Liver (tissue), 9 donors: Measurements from ENCODE around the gene THSD4. TPM values are rescaled to one million over a fixed set of nuclear protein-coding genes. Genes with fewer than 3 reads are reported as not detected.

Source experiments
- DNase-seq: peaks from one replicate; pipeline ENCODE4 v3.0.0-alpha.2; 2017; ENCODE audit warnings: low spot score
- H3K27ac ChIP-seq, 2 donors: one replicate each; pipeline ENCODE4 v1.7.0; 2013; ENCODE audit warnings: inconsistent platforms in 2 of 2, low read length in 2 of 2, control low read depth in 1 of 2, low read depth in 1 of 2, mild to moderate bottlenecking in 1 of 2
- H3K27me3 ChIP-seq, 4 donors: one replicate each; pipeline versions ENCODE4 v1.6.1 to v1.7.0; 2013; ENCODE audit warnings: low read length in 3 of 4, inconsistent platforms in 1 of 4, mild to moderate bottlenecking in 1 of 4, moderate library complexity in 1 of 4; ENCODE audit not compliant: control insufficient read depth in 4 of 4, insufficient read depth in 4 of 4
- H3K36me3 ChIP-seq, 4 donors: one replicate each; pipeline versions ENCODE4 v1.6.1 to v1.7.0; 2013; ENCODE audit warnings: low read length in 3 of 4, mild to moderate bottlenecking in 3 of 4, low read depth in 1 of 4, moderate library complexity in 1 of 4; ENCODE audit not compliant: control insufficient read depth in 4 of 4, insufficient read depth in 3 of 4
- H3K4me1 ChIP-seq, 4 donors: one replicate each; pipeline versions ENCODE4 v1.6.1 to v1.7.0; 2013; ENCODE audit warnings: low read length in 3 of 4, mild to moderate bottlenecking in 3 of 4, moderate library complexity in 1 of 4; ENCODE audit not compliant: control insufficient read depth in 4 of 4, insufficient read depth in 4 of 4
- H3K4me3 ChIP-seq, 3 donors: one replicate each; pipeline versions ENCODE4 v1.6.1 to v1.7.0; 2013; ENCODE audit warnings: low read length in 3 of 3, control low read depth in 1 of 3, low read depth in 1 of 3, mild to moderate bottlenecking in 1 of 3
- H3K9ac ChIP-seq, 2 donors: one replicate each; pipeline ENCODE4 v1.7.0; 2013; ENCODE audit warnings: low read length in 2 of 2, mild to moderate bottlenecking in 2 of 2, moderate library complexity in 2 of 2, control low read depth in 1 of 2, low read depth in 1 of 2
- H3K9me3 ChIP-seq, 4 donors: one replicate each; pipeline versions ENCODE4 v1.6.1 to v1.7.0; 2013; ENCODE audit warnings: low read length in 3 of 4; ENCODE audit not compliant: control insufficient read depth in 4 of 4
- ATF3 ChIP-seq: IDR thresholded peaks from 2 replicates; pipeline ENCODE4 v1.6.1; 2016; ENCODE audit warnings: antibody characterized with exemption
- CTCF ChIP-seq: fragments of 150-350 bp; IDR thresholded peaks from 2 replicates; pipeline ENCODE4 v1.5.1; 2017; ENCODE audit warnings: improper control_type of control experiment, low read depth, low read length; ENCODE audit not compliant: missing input control
- EGR1 ChIP-seq, 2 donors: IDR thresholded peaks; 2 replicates each; pipeline ENCODE4 v1.6.1; 2016 to 2018; ENCODE audit warnings: antibody characterized with exemption in 2 of 2, low read depth in 2 of 2
- FOXA2 ChIP-seq: IDR thresholded peaks from 2 replicates; pipeline ENCODE4 v1.6.1; 2016; ENCODE audit warnings: antibody characterized with exemption
- GABPA ChIP-seq, 2 donors: IDR thresholded peaks in 1 of 2; conservative IDR thresholded peaks in 1 of 2; 2 replicates each; pipeline ENCODE4 v1.6.1; 2016; ENCODE audit warnings: antibody characterized with exemption in 2 of 2, mild to moderate bottlenecking in 1 of 2, moderate library complexity in 1 of 2
- HNF4G ChIP-seq: IDR thresholded peaks from 2 replicates; pipeline ENCODE4 v1.6.1; 2016; ENCODE audit warnings: antibody characterized with exemption
- JUND ChIP-seq, 2 donors: IDR thresholded peaks; 2 replicates each; pipeline ENCODE4 v1.6.1; 2016; ENCODE audit warnings: antibody characterized with exemption in 2 of 2
- MAX ChIP-seq: IDR thresholded peaks from 2 replicates; pipeline ENCODE4 v1.6.1; 2016; ENCODE audit warnings: antibody characterized with exemption
- NR2F2 ChIP-seq: IDR thresholded peaks from 2 replicates; pipeline ENCODE4 v1.6.1; 2016; ENCODE audit warnings: antibody characterized with exemption
- RAD21 ChIP-seq, 2 donors: IDR thresholded peaks; 2 replicates each; pipeline ENCODE4 v1.6.1; 2016; ENCODE audit warnings: antibody characterized with exemption in 2 of 2, mild to moderate bottlenecking in 2 of 2
- REST ChIP-seq: IDR thresholded peaks from 2 replicates; pipeline ENCODE4 v1.6.1; 2016; ENCODE audit warnings: antibody characterized with exemption, mild to moderate bottlenecking
- RXRA ChIP-seq, 2 donors: IDR thresholded peaks; 2 replicates each; pipeline ENCODE4 v1.6.1; 2017 to 2018; ENCODE audit warnings: antibody characterized with exemption in 2 of 2, mild to moderate bottlenecking in 1 of 2
- SP1 ChIP-seq: IDR thresholded peaks from 2 replicates; pipeline ENCODE4 v1.6.1; 2018; ENCODE audit warnings: antibody characterized with exemption, mild to moderate bottlenecking
- TAF1 ChIP-seq: conservative IDR thresholded peaks from 2 replicates; pipeline ENCODE4 v1.6.1; 2016; ENCODE audit warnings: antibody characterized with exemption, mild to moderate bottlenecking
- YY1 ChIP-seq: IDR thresholded peaks from 2 replicates; pipeline ENCODE4 v1.6.1; 2016; ENCODE audit warnings: antibody characterized with exemption, mild to moderate bottlenecking
- WGBS: extraction: QIAGEN DNeasy Blood & Tissue Kit; methylation state at CpG from one replicate; pipeline ENCODE4 v1.1.7; 2013; 5-methylcytosine and 5-hydroxymethylcytosine counted together
- polyA plus RNA-seq, 2 donors: library from polyadenylated mRNA; stranded (reverse) in 1 of 2; unstranded in 1 of 2; fragments of 200-250 nt in 1 of 2; fragments of >200 nt in 1 of 2; fragmentation: Nextera tagmentation in 1 of 2; extraction: Ambion mirVana in 1 of 2; gene quantifications; one replicate each; pipeline versions ENCODE4 v1.2.1 to v1.2.3, GENCODE V29; 2013 to 2015
- total RNA-seq, 2 donors: library from RNA; depleted of rRNA; stranded (reverse); fragments of >200 nt; gene quantifications; one replicate each; pipeline ENCODE4 v1.2.3, GENCODE V29; 2014
- donor health status: healthy.
- donor health status: healthy.
- donor health status: healthy.
- donor health status: healthy.
- donor health status: healthy.

The THSD4 gene
- total and polyA plus RNA-seq, 4 donors: 0.23 to 11.5 (median 1.9) TPM

- H3K36me3 ChIP-seq: no peaks in the 10 kb centered on the region
- H3K27ac ChIP-seq: no peak overlapping the region
- H3K4me1 ChIP-seq: no peaks in the 10 kb centered on the region
- H3K27me3 ChIP-seq: peaks cover 0 to 3% (median 0%) of the 10 kb centered on the region in 4 donors
- 72% methylated on average over 1 of the region's 1 CpG for WGBS
- peaks cover 0 to 2% (median 0%) of the 10 kb centered on the region in 4 donors for H3K9me3 ChIP-seq
- H3K4me3 ChIP-seq: no peak overlapping the region
- DNase-seq: no peak
- TF ChIP-seq YY1 (no peak), GABPA (IDR thresholded peaks at IDR 0.05 in 1 of 2, conservative IDR thresholded peaks at IDR 0.05 in 1 of 2) (no peak), HNF4G (no peak), RXRA (IDR thresholded peaks at IDR 0.05) (no peak), RAD21 (IDR thresholded peaks at IDR 0.05) (no peak), ATF3 (no peak), EGR1 (IDR thresholded peaks at IDR 0.05; ENCODE audit: low read depth in 2 of 2) (no peak), TAF1 (no peak), JUND (IDR thresholded peaks at IDR 0.05) (no peak), CTCF (no peak), NR2F2 (no peak)
- H3K9ac ChIP-seq: no peak overlapping the region
These were observed 34.6 kb upstream of the THSD4 start for GRCh38 chr15:71080705-71081104.

- no peak overlapping the region for H3K27ac ChIP-seq
- no peak overlapping the region for H3K4me3 ChIP-seq
- no peak overlapping the region for H3K9ac ChIP-seq
- no peaks in the 10 kb centered on the region for H3K36me3 ChIP-seq
- H3K4me1 ChIP-seq: no peaks in the 10 kb centered on the region
- TF ChIP-seq NR2F2 (peak; percentile 37), RXRA (IDR thresholded peaks at IDR 0.05) (peak in 1 of 2 donors; percentile 38), HNF4G (no peak)
- peaks cover 0 to 2% (median 0%) of the 10 kb centered on the region in 4 donors for H3K9me3 ChIP-seq
- 70% methylated on average over 5 of the region's 5 CpGs for WGBS
- peaks cover 0 to 3% (median 0%) of the 10 kb centered on the region in 4 donors for H3K27me3 ChIP-seq
- DNase-seq: no peak
These were observed 32.5 kb upstream of the THSD4 start for GRCh38 chr15:71082803-71083202.

- Histone ChIP-seq H3K9me3 (peaks cover 0 to 2% (median 0%) of the 10 kb centered on the region in 4 donors), H3K4me3 (no peak overlapping the region), H3K36me3 (no peaks in the 10 kb centered on the region), H3K4me1 (no peaks in the 10 kb centered on the region), H3K9ac (no peak overlapping the region), H3K27me3 (peaks cover 0 to 3% (median 0%) of the 10 kb centered on the region in 4 donors), H3K27ac (no peak overlapping the region)
- no peak for TF ChIP-seq RXRA (IDR thresholded peaks at IDR 0.05)
- no peak for DNase-seq
- 82% methylated on average over 5 of the region's 5 CpGs for WGBS
These were observed 31.9 kb upstream of the THSD4 start for GRCh38 chr15:71083349-71083748.

- 88% methylated on average over 2 of the region's 2 CpGs for WGBS
- H3K27ac ChIP-seq: no peak overlapping the region
- no peak for TF ChIP-seq TAF1
- no peak for TF ChIP-seq GABPA (IDR thresholded peaks at IDR 0.05 in 1 of 2, conservative IDR thresholded peaks at IDR 0.05 in 1 of 2)
- no peak for TF ChIP-seq FOXA2
- TF ChIP-seq CTCF: no peak
- no peak for TF ChIP-seq RXRA (IDR thresholded peaks at IDR 0.05)
- no peak for TF ChIP-seq REST
- no peak for TF ChIP-seq MAX
- TF ChIP-seq HNF4G: no peak
- no peak for TF ChIP-seq RAD21 (IDR thresholded peaks at IDR 0.05)
- TF ChIP-seq SP1: no peak
These were observed 31.0 kb upstream of the THSD4 start for GRCh38 chr15:71084264-71084663.

More at GRCh38 chr15:71084264-71084663, 31.0 kb upstream of the THSD4 start:
- Histone ChIP-seq H3K27me3 (peaks cover 0 to 3% (median 0%) of the 10 kb centered on the region in 4 donors), H3K9me3 (peaks cover 0 to 5% (median 0%) of the 10 kb centered on the region in 4 donors), H3K4me3 (no peak overlapping the region), H3K36me3 (no peaks in the 10 kb centered on the region), H3K9ac (no peak overlapping the region), H3K4me1 (no peaks in the 10 kb centered on the region)
- no peak for DNase-seq
